GM19193 (cell line): Measurements from ENCODE around the gene AGRN.

Experiments used
- POLR2A ChIP-seq: IDR thresholded peaks from 4 replicates; pipeline ENCODE4 v1.6.1; 2011; ENCODE audit not compliant: insufficient read depth, insufficient read length; ENCODE audit errors: extremely low read depth

AGRN gene

DNA sequence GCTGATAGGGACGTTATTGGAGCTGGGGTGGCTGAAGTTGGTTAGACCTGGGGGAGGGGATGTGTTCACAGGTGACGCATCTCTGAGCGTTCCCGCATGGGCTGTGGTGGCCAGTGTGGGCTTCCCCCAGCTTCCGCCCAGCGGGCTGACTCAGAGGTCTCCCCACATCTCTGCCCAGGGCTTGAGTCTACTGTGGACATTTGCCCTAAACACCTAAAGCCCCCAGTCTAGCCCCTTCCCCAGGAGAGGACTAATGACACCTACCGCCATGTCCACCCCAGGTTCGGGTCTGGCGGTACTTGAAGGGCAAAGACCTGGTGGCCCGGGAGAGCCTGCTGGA is 2.0 kb downstream of the AGRN start:
- TF ChIP-seq POLR2A = no peak

DNA sequence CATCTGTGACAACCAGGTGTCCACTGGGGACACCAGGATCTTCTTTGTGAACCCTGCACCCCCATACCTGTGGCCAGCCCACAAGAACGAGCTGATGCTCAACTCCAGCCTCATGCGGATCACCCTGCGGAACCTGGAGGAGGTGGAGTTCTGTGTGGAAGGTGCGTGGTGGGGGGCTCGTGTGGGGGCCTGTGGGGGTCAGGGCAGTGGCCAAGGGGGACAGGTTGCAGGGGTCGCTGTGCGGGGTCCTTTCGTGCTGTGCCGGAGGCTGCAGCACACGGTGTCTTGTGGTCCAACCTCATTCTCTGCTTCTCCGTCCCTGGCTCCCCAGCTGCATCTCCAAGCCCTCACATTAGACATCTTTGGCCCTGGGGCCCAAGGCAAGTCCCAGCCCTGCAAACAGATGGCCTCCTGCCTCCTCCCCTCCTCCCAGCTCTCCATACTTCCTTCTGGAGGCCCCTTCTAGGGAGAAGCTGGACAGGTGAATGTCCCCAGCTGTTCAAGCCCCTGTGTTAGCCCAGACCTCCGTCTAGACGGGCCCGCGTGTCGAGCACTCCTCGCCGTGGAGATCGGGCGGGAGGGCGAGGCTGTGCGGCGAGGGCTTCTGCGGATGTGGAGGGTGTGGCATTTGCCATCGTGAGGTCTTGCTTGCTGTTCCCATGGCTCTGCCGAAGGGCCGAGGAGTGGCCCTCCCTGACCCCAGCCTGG is 2.5 kb downstream of the AGRN start:
- no peak for TF ChIP-seq POLR2A

DNA sequence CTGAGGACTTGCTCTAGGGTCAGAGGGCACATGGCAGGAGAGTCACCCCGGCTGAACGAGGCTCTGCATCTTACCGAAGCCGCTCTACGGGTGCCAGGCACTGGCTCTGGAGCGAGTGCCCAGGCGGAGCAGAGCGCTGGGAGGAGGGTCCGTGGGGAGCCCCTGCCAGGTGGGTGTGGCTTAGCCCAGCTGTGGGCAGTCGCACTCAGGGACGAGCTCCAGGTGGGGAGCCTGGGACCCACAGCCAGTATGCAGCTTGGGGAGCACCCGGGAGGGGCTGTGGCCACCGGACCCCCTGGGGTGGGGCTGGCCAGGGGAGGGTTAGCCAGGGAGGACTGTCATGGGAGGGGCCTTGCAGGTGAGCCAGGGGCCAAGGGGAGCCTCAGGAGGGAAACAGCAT is 3.8 kb downstream of the AGRN start:
- TF ChIP-seq POLR2A = no peak

DNA sequence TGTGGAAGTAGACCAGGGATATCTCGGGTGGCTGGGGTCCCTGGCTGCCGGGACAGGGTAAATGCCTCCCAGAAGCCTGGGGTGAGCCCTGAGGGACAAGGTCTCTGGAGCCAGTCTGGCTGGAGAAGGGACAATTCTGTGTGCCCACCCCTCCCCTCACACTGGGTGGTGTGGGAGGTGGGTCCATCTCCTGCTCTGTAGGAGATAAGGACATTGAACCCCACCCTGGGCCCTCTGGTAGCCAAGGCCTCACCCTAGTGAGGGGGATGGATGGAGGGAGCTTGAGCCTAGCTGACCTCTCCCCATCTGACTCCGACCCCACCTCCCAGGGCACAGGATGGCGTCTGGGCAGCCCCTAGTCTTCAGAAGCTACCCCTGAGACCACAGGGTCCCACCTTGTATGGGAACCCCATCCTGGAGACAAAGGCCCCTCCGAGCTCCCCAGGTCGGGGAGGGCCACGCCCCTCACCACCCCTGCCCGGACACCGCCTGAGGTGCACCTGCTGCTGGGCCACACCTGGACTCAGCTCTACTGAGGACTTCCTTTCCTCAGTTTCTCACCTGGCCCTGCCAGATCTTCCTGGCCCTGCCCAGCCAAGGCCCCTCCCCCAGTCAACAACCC is 4.3 kb downstream of the AGRN start:
- no peak for TF ChIP-seq POLR2A

DNA sequence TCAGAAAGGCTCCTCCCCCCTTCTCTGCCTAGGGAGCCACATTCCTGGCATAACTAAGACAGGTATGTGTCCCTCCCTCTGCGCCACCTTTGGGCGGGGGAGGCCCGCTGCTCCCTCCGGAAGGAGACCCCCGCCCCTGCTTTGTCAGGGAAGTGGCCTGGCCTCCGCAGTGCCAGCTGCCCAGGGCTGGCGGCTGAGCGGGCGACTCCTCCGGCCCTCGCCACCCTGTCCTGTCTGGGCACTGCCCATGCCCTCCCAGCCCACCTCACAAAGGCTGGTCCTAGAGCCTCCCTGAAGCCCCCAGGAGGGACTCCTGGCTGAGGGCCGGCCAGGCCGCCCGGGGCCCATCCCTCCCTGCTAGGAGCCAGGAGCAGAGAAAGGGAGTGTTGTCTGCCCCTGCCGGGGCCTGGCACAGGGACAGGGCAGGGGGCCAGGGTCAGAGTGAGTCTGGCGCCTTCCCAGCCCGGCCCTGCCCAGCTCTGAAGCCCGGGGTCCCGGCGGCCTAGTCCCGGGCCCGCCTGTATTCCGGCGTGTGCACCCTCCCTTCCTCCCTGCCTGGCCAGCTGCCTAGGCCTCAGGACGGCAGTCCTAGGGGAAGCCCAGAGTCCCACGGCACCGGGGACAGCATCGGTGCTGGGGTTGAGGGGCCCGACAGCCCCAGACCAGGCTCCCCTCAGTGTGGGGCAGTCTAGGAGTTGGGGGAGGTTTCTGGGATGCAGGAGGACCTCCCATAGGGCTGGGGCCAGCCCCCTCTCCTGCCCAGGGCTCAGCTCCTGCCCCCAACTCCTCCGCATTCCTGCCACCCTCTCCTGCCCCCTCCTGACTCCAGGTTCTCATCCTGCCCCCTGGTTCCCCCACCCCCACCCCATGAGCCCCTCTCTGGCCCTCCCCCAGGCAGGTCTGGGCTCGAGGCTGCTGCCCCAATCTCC is 5.1 kb downstream of the AGRN start:
- no peak for TF ChIP-seq POLR2A

DNA sequence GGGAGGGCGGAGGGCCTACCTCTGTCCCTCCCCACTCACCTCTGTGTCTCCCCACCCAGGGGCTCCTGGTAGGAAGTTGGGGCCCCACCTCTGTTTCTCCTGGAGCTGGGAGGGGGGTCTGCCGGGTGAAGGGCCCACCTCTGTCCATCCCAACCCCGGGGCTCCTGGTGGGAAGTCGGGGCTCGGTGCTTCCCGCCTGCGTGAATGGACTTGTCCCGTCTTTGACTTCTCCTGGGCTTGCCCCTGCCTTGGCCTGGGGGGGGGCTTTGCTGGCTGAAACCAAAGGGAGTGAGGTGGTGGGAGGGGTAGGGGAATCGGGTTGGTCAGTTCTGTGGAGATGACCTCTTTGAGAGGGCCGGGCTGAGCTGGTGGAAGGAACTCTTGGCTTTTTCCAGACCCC is 5.8 kb downstream of the AGRN start:
- no peak for TF ChIP-seq POLR2A

DNA sequence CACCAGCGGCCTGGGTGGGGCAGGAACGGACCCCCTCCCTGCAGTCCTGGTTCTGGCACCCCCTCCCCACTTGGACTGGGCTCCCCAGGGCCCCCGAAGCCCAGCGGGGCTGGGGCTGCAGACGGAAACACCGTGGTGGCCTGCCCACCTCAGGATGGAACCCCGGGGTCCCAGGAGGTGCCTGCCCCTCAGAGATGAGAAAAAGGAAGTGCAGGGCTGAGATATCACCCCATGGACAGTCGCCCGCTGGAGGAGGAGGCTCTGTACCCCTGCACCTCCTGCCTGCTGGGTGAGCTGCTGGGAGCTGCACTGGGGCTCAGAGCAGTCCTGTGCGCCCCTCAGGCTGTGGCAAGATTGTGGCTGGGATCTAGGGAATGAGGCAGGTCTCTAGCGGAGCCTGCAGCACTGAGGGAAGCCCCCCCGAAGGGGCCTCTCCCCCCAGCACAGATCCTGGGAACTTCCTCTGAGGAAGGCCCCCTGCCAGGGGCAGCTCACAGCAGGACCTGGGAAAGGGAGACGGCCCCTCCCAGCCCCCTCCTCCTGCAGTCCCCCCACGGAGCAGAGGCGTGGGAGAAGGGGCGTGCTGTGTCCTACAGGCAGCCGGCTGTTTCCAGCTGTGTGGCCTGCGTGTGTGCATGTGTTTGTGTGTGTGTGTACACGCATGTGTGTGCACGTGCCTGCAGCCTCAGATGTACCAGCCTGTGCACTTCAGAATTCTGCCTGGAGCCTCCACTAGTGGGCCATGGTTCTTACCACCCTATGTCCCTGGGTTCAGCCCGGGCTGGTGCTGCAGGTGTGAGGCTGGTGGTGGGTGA is 6.9 kb downstream of the AGRN start:
- no peak for TF ChIP-seq POLR2A

DNA sequence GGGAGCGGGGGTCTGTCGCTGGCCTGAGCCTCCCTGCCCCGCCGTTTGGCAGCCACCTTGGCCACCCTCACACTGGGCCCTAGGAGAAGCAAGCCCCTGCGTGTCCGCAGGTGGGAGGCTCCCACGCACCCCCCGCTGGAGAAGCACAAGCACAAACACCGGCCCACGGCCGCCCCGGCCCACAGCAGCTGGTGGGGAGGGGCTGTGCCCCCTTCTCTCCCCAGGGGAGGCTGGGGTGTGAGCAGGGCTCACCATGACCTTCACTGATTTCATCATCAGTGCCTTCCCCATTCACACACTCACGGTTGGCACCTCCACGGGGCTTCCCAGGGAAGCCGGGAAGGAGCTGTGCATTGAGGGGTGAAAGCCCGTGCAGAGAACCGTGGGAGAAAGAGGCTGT is 7.9 kb downstream of the AGRN start:
- no peak for TF ChIP-seq POLR2A

DNA sequence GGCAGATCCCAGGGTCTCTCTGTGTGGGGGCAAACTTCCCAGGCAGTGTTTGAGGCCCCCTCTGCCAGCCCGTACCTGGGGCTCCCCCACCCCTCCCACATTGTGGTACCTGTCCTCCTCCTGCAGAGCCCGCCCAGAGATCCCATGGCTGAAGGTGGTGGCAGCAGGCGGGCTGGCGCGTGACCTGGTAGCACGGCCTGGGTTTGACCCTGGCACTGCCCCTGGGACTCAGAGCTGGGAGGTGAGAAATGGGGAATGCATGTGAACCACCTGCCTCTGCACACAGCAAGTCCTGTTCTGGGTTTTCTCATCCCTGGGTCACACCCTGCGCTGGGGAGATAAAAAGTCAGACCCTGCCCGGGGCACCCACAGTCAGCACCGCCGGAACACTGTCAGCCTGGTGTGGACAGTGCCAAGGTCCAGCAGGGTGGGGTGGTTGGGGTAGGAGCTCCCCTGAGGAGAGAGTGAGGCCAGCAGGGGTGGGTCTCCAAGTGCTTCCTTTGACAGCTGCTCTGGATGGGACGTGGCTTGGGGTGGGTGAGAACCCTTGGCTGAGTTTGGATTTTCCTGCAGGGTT is 11.8 kb downstream of the AGRN start:
- TF ChIP-seq POLR2A = no peak

DNA sequence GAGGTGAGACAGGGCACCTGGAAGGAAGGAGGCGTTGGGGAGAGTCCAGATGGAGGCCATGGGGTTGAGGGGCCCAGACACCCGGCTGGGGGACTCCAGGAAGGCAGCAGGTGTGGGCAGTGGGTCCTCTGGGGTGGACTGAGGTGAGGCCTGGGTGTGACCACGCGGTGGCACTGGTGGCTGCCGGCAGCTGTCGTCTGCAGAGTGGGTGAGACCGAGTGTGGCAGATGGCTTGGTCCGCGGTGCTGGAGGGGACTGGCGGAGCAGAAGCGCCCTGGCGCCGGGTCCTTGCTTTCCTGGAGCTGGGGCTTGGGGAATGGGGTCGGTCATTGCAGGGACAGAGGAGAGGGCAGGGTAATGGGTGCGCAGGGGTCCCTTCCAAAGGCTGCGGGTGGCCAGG is 12.5 kb downstream of the AGRN start:
- no peak for TF ChIP-seq POLR2A

DNA sequence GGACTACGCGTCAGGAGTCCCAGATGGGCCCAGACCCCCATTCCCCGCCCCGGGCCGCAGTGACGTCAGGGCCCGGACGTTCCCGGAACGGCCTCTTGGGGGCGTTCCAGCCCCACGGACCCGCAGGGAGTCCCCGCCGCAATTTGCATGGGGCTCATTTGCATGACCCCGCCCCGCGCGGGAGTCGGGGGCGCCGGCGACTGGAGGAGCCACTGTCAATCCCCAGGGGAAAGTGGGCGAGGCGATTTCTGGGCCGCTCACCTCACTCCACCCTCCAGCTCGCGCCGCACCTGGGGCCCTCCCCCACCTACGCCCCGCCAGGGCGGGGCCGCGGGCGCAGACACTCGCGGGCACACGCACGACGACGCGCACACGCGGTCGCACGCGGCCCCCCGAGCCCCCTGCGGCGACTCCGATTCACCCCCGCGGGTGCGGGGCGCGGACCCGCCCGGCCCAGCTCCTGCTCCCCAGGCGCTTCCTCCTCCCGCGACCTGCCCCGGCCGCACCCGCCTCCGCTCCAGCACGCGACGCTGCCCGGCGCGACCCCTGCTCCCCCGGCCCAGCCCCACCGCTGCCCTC is 13.2 kb downstream of the AGRN start:
- TF ChIP-seq POLR2A = no peak

DNA sequence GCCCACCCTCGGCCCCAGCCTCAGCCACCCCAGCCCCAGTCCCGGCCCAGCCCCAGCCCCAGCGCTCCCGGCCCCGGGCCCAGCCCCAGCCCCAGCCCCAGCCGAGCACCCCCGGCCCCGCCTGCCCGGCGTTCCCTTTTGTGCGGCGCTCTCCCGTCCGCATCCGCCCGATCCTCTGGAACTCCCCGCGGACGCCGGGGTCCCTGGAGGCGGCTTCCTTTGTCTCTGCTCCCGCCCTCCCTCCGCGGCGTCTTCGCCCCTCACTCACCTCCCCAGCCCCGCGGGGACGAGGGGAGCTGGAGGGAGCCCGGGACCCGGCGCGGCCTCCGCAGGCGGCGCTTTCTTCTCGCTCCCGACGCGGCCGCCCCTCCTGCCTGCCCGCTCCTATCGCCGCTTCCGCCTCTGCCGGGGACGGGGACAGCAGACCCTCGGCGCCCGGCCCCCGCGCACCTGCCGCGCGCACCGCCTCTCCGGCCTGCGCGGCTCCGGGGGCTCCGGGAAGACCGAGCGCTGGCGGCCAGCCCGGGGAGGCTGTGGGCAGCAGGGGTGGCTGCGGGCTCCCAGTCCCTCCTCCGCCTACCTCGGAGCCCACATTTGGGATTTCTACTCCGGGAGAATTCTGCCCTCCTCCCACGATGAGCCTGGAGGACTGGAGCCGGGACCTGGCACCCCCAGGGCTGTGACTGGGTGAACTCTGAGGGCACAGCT is 14.0 kb downstream of the AGRN start:
- no peak for TF ChIP-seq POLR2A

DNA sequence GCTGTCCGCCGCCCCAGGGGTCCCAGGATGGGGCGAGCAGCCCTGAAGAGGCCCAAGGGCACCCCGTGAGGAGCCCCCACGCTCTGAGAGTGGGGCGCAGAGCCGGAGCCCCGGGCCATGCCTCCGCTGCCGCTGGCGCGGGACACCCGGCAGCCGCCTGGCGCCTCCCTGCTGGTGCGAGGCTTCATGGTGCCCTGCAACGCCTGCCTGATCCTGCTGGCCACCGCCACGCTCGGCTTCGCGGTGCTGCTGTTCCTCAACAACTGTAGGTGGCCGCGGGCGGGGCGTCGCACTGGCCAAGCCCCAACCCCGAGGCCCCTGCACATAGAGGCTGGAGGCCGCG is 14.5 kb downstream of the AGRN start:
- TF ChIP-seq POLR2A = no peak
